Hair follicular keratinocyte (primary cell): ENCODE results near the gene WNK4. TPM values are rescaled to one million over a fixed set of nuclear protein-coding genes. Genes with fewer than 3 reads are reported as not detected.

ENCODE experiments used
- total RNA-seq: library from RNA; depleted of rRNA; stranded (reverse); fragments of >200 nt; gene quantifications from 2 replicates; pipeline ENCODE4 v1.2.3, GENCODE V29; 2015

WNK4 gene
- 2.1 and 6.2 TPM in 2 replicates for total RNA-seq

GRCh38 chr17:42779936-42780850, at the start of gene WNK4:
Gene WNK4 (plus strand): TSS chr17:42780610. CDS start chr17:42780699, 89 bp downstream.

GRCh38 chr17:42744806-42745617, 35.4 kb upstream of the WNK4 start, which contains the start of gene EZH1:
Gene EZH1 (minus strand): TSS chr17:42745040. CDS start chr17:42728941, 16,099 bp downstream.

GRCh38 chr17:42760652-42761581, 19.5 kb upstream of the WNK4 start, which contains the start of gene RAMP2:
Gene RAMP2 (plus strand): TSS chr17:42761227. CDS start chr17:42761262, 35 bp downstream.

GRCh38 chr17:42773290-42774035, 6.9 kb upstream of the WNK4 start, which contains the start of gene VPS25:
Gene VPS25 (plus strand): TSS chr17:42773449. CDS start chr17:42773476, 27 bp downstream.

GRCh38 chr17:42798383-42799380, 18.3 kb downstream of the WNK4 start, which contains the start of the genes CNTD1 and COA3:
Gene CNTD1 (plus strand): TSS chr17:42798861. CDS start chr17:42799068, 207 bp downstream.
Gene COA3 (minus strand): TSS chr17:42798704. CDS start chr17:42798681, 23 bp downstream.

GRCh38 chr17:42832934-42833766, 52.7 kb downstream of the WNK4 start, which contains the start of gene PSME3:
Gene PSME3 (plus strand): TSS chr17:42833397. CDS start chr17:42833632, 235 bp downstream.

GRCh38 chr17:42844271-42844670, 63.9 kb downstream of the WNK4 start, which contains the start of gene AOC2:
Gene AOC2 (plus strand): TSS chr17:42844580. CDS start chr17:42844627, 47 bp downstream.

Other genes starting within 250 kb of the WNK4 start
- gene NAGLU, start 244.4 kb upstream of the WNK4 start, total RNA-seq = 28.3 and 35.3 TPM in 2 replicates
- gene HSD17B1, start 227.7 kb upstream of the WNK4 start, total RNA-seq = 9.4 and 11.0 TPM in 2 replicates
- 41.6 and 48.9 TPM in 2 replicates for gene COASY, start 218.5 kb upstream of the WNK4 start, total RNA-seq
- 32.3 and 39.7 TPM in 2 replicates for gene MLX, start 213.5 kb upstream of the WNK4 start, total RNA-seq
- gene PSMC3IP, start 202.9 kb upstream of the WNK4 start, total RNA-seq = 3.7 and 14.1 TPM in 2 replicates
- 42.8 and 63.2 TPM in 2 replicates for gene RETREG3, start 171.2 kb upstream of the WNK4 start, total RNA-seq
- gene TUBG1, start 170.9 kb upstream of the WNK4 start, total RNA-seq = 81.3 and 122 TPM in 2 replicates
- 10.6 and 12.9 TPM in 2 replicates for gene TUBG2, start 121.3 kb upstream of the WNK4 start, total RNA-seq
- gene PLEKHH3, start 103.6 kb upstream of the WNK4 start, total RNA-seq = 24.2 and 29.9 TPM in 2 replicates
- 0.16 TPM in 1 of 2 replicates, not detected in the other for gene CCR10, start 98.8 kb upstream of the WNK4 start, total RNA-seq
- gene CNTNAP1, start 98.1 kb upstream of the WNK4 start, total RNA-seq = 3.2 and 4.6 TPM in 2 replicates
- 5.0 and 12.8 TPM in 2 replicates for gene EZH1, start 35.6 kb upstream of the WNK4 start, total RNA-seq
- gene RAMP2, start 19.4 kb upstream of the WNK4 start, total RNA-seq = 2.3 TPM in 1 of 2 replicates, not detected in the other
- 111 and 147 TPM in 2 replicates for gene VPS25, start 7.2 kb upstream of the WNK4 start, total RNA-seq
- gene COA3, start 18.1 kb downstream of the WNK4 start, total RNA-seq = 57.3 and 83.3 TPM in 2 replicates
- gene CNTD1, start 18.3 kb downstream of the WNK4 start, total RNA-seq = not detected in 2 replicates
- 77.5 and 93.3 TPM in 2 replicates for gene BECN1, start 43.7 kb downstream of the WNK4 start, total RNA-seq
- gene PSME3, start 52.8 kb downstream of the WNK4 start, total RNA-seq = 80.7 and 143 TPM in 2 replicates
- gene AOC2, start 64.0 kb downstream of the WNK4 start, total RNA-seq = 0.55 and 0.84 TPM in 2 replicates
- gene AOC3, start 70.6 kb downstream of the WNK4 start, total RNA-seq = 0.08 and 0.31 TPM in 2 replicates
- not detected in 2 replicates for gene G6PC1, start 120.2 kb downstream of the WNK4 start, total RNA-seq
- 25.8 and 40.6 TPM in 2 replicates for gene AARSD1, start 183.8 kb downstream of the WNK4 start, total RNA-seq
- 0.19 TPM in 1 of 2 replicates, not detected in the other for gene PTGES3L, start 199.5 kb downstream of the WNK4 start, total RNA-seq
- 8.2 and 9.3 TPM in 2 replicates for gene RUNDC1, start 200.0 kb downstream of the WNK4 start, total RNA-seq
- gene RPL27, start 217.8 kb downstream of the WNK4 start, total RNA-seq = 2,008 and 2,439 TPM in 2 replicates
- gene IFI35, start 226.2 kb downstream of the WNK4 start, total RNA-seq = 9.9 and 16.0 TPM in 2 replicates
- gene VAT1, start 241.8 kb downstream of the WNK4 start, total RNA-seq = 116 and 173 TPM in 2 replicates
- 0.08 and 0.23 TPM in 2 replicates for gene RND2, start 244.6 kb downstream of the WNK4 start, total RNA-seq